GM19035 (cell line): ENCODE measurements around the gene KRT37.
"Not testable (repeated sequence)": the region's sequence is repeated elsewhere in the genome, so short reads cannot be mapped to it uniquely, and the experiment has no call there.

Source experiments
- ATAC-seq: cut with Tn5 transposase; IDR thresholded peaks from one replicate; pipeline ENCODE4 v1.9.1; 2021; ENCODE audit not compliant: unreplicated experiment

Gene KRT37

DNA sequence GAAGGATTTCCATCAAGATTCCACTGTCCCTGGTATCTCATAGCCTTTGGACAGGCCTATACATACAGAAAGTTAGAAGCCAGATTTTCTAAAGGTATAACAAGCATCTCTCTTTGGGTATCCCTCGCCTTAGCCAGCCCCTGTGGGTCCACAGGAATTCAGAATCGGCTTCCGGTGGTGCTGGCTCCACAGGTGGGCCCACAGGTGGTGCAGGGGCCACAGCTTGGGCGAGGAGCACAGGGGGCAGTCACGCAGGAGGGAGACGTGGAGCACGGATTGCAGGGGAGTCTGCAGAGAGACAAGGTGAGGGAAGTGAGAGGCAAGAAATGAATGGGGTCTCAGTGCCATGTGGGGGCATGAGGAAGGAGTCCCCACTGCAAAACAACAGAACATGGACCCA lies 12.9 kb upstream of the KRT37 start:
- ATAC-seq, result no peak

- ATAC-seq, result no peak
These were observed 10.0 kb upstream of the KRT37 start for GRCh38 chr17:41434415-41434814.

DNA sequence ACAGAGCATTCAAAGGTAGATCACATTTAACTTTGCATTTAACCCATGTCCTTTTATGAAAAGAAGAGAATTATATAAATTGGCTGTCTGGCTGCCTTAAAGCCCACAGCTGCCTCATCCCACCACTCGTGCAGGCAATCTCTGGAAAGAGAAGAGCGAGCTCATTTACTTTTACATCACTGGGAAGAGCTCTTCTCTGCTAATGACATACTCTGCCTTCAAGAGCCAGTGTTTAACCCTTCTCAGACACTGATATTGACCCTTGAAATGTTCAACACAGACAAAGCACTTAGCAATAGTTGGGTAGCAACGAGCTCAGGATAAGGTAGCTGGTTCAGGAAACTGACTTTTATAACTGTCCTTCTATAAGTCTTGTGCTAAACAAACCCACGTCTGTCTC lies 9.6 kb upstream of the KRT37 start:
- no peak for ATAC-seq

DNA sequence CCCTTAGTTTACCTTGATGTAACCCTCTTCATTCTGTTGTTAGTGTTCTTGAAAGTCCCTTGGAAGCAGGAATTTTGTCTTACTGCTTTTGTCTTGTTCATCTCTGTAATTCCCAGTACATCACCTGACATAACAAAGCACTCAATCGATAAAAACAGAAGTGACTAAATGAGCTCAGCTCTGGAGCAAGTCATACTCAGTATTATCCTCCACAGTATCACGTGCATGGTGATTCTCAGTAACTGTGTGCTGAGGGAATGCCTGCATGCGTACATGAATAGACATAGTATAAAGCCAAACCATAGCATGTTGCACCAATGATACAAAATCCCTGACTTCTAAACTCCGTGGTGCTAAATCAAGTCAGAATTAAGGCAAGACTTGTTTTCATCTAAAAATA lies 9.2 kb upstream of the KRT37 start:
- ATAC-seq, result no peak

GRCh38 chr17:41430376-41430775 lies 6.0 kb upstream of the KRT37 start:
- not testable (repeated sequence) for ATAC-seq

GRCh38 chr17:41429667-41430066 lies 5.3 kb upstream of the KRT37 start:
- no peak for ATAC-seq

DNA sequence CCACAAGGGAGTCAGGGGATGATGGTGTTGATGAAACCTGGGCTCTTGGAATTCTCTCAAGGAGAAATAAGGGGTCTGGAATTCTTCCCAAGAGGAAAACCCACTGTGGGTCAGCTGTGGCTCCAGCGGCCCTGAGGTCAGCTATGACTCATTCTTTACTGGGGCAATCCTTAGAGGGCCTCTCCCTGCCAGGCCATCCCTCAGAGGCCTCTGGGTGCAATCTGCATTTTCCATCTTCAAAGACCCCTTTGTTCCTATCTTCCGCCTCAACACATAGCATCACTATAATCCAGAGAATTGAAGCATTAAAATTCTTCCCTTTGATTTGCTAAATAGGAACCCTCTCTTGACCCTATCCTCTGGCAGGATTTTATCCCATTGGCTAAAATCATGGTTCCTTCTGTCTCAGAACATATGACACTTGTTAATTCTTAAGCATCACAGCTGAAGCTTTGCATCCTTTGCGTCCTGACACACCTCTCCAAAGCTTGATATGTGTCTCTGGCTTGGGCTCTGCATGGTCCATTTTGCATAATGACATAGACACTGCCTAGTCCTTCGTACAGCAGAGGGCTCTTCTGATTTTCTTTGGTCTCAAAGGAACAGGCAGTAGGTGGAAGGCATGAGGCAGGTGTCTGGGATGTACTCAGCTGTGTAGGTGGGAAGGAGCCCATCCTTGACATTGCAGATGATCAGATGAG lies 4.4 kb upstream of the KRT37 start:
- no peak for ATAC-seq

GRCh38 chr17:41422586-41422985 lies 1.8 kb downstream of the KRT37 start:
- ATAC-seq, result not testable (repeated sequence)

DNA sequence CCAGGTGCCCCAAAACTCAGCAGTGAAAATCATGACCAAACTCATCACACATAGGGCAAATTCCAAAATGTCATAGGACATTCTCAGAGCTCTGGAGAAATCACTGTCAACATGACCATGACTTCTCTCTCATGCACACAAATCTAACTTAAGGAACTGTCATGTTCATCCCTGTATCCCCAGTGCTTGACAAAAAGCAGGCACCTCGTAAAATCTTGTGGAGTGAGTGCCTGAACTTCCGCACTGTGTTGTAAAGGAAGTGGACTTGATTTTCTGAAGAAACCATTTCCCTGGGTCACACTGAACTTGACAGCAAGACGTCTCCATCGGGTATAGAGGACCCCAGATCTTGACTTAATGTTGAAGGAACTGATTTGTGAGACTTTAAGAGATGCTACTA lies 2.8 kb downstream of the KRT37 start:
- ATAC-seq, result no peak

DNA sequence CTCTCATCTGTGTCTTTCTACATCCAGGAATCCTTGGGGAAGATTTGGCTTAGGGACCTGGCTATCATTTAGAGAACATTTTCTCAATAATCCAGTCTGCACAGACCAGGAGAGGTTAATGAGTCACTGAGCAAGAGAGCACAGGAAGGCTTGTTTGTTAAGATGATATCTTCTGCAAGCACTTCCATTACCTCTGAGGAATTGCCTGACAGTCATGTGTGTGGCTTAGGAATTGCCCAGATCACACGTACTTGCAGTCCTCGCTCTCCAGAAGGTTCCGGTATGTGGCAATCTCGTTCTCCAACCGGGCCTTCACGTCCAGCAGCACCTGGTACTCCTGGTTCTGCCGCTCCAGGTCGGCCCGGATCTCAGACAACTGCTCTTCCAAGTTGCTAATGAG lies 3.3 kb downstream of the KRT37 start:
- ATAC-seq, result no peak

DNA sequence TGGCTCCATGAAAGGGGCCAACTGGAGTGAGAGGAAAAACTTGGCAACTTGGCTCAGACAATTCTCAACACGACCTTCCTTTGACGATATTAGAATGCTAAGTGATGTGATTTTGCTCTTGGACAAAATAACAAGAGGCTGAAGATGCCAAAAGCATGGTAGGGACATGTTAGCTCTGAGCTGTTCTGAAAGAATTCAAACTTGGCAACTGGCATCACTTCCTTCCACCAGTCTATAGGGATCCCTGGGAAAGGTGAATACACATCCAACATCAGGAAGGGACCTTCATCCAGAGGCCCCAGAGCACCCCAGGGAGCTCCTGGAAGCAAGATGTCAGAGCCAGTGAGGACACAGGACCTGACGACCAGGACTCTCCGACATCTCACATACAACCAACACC lies 4.3 kb downstream of the KRT37 start:
- no peak for ATAC-seq

GRCh38 chr17:41419716-41420115 lies 4.7 kb downstream of the KRT37 start:
- no peak for ATAC-seq

- ATAC-seq, result no peak
These were observed 6.1 kb downstream of the KRT37 start for GRCh38 chr17:41418116-41418860.

GRCh38 chr17:41417576-41418015 lies 6.8 kb downstream of the KRT37 start:
- no peak for ATAC-seq

GRCh38 chr17:41417127-41417526 lies 7.3 kb downstream of the KRT37 start:
- ATAC-seq, result no peak

- ATAC-seq, result no peak
These were observed 7.9 kb downstream of the KRT37 start for GRCh38 chr17:41416479-41416878.

DNA sequence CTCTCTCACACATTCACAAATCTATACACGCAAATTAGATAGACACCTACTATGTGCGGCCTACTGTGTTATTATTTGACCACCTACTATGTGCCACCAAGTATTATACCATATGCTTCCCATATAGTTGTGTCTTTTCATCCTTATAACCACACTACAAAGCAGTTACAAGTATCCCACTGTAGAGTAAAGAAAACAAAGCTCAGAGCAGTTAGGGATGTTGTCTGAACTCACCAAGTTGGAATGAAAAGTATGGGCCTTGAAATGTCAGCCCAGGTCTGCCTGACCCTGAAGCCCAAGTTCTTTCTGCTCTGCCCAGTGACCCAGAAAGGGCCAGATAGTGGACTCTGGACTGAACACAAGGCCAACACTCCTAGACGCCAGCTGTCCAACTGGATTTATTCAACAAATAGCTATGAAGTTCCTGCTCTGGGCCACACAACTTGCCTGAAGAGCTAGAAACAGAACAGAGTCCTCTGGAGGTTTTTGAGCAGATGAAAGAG lies 8.5 kb downstream of the KRT37 start:
- no peak for ATAC-seq

GRCh38 chr17:41415411-41415810 lies 9.0 kb downstream of the KRT37 start:
- no peak for ATAC-seq

DNA sequence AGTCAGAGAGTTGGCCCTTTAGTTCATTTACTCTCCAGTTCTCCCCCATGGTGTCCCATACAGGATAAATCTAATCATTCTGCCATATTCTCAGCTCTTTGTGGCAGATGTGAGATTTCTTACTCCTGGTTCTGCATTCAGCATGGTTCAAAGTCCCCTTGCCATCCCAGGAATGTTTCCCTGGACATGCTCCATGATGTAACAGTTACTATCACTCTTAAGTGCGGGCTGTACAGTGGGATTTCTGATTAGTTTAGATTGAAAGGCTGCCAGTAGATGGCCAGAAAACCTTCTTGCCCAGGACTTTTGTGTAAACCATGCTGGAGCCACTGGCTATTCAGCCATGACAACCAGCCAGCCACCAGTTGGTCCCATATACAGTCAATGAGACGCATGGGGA lies 10.4 kb downstream of the KRT37 start:
- no peak for ATAC-seq

GRCh38 chr17:41413353-41413957 lies 10.9 kb downstream of the KRT37 start:
- no peak for ATAC-seq

DNA sequence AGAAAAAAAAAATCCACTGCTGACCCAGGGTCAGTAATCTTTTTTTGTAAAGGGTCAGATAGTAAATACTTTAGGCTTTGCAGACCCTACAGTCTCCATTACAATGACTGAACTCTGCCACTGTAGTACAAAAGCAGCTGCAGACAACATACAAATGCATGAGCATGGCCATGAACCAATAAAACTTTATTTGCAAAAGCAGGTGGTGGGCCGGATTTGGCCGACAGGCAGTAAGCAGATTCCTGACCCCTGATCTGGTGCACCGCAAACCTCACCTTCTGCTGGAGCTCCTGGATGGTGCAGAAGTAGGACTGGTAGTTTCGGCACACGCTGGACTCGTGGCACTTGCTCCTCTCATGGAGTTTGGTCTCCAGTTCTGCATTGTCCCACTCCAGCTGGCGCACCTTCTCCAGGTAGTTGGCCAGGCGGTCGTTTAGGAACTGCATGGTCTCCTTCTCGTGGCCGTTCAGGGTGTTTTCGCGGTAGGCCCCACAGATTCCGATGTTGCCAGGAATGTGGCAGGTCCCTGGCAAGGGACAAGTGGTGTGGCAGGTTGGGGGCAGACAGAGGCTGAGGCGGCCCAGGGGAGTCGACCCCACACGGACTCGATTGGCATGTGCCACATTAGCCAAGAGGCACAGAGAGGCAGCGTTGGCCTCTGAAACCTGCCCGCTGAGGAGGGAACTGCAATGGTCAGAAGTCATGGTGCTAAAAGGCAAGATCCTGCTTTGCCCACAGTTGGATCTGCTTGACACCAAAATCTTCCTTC lies 13.1 kb downstream of the KRT37 start:
- no peak for ATAC-seq
